Epithelial cell of esophagus (primary cell): ENCODE data around the gene S1PR3.

Experiments used
- DNase-seq: peaks from one replicate; pipeline ENCODE4 v3.0.0; 2010; ENCODE audit warnings: low read depth
- H3K4me3 ChIP-seq: 2 replicates; pipeline ENCODE4 v1.5.1; 2011; ENCODE audit warnings: mild to moderate bottlenecking, low read length, control low read depth
- TF ChIP-seq, protein P1 (sequence below): IDR thresholded peaks from 2 replicates; pipeline ENCODE4 v1.5.1; 2011; ENCODE audit warnings: low read depth, mild to moderate bottlenecking, low read length, control low read depth, inconsistent platforms; ENCODE audit not compliant: insufficient read depth; ENCODE audit errors: missing control alignments

S1PR3 gene

GRCh38 chr9:89032173-89032572, 40.9 kb downstream of the S1PR3 start:
- TF ChIP-seq, protein P1, sequence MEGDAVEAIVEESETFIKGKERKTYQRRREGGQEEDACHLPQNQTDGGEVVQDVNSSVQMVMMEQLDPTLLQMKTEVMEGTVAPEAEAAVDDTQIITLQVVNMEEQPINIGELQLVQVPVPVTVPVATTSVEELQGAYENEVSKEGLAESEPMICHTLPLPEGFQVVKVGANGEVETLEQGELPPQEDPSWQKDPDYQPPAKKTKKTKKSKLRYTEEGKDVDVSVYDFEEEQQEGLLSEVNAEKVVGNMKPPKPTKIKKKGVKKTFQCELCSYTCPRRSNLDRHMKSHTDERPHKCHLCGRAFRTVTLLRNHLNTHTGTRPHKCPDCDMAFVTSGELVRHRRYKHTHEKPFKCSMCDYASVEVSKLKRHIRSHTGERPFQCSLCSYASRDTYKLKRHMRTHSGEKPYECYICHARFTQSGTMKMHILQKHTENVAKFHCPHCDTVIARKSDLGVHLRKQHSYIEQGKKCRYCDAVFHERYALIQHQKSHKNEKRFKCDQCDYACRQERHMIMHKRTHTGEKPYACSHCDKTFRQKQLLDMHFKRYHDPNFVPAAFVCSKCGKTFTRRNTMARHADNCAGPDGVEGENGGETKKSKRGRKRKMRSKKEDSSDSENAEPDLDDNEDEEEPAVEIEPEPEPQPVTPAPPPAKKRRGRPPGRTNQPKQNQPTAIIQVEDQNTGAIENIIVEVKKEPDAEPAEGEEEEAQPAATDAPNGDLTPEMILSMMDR = no peak
- DNase-seq = no peak
- H3K4me3 ChIP-seq = no peak overlapping the region

DNA sequence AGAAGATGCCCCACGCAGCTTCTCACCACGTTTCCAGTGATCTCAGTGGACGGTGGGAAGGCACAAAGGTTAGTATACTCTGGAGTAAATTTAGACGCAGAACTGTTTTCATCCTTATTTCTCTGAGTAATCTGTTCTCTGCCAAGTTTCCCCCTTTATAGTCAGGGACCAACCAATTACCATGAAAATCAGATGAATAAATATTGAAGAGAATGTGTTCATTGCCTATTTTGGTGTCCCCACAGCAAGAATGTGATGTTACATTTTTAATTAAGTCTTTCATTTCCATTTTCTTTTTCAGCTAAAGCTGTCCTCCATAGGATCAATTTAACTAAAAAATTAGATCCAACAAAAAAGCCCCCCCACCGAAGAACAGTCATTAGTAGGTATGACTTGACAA, 41.4 kb downstream of the S1PR3 start:
- no peak for DNase-seq
- H3K4me3 ChIP-seq = no peak overlapping the region
- TF ChIP-seq, protein P1 = no peak

- H3K4me3 ChIP-seq = no peak overlapping the region
- TF ChIP-seq, protein P1 = no peak
- DNase-seq = no peak
Observed at GRCh38 chr9:89036383-89036782, 45.1 kb downstream of the S1PR3 start.

DNA sequence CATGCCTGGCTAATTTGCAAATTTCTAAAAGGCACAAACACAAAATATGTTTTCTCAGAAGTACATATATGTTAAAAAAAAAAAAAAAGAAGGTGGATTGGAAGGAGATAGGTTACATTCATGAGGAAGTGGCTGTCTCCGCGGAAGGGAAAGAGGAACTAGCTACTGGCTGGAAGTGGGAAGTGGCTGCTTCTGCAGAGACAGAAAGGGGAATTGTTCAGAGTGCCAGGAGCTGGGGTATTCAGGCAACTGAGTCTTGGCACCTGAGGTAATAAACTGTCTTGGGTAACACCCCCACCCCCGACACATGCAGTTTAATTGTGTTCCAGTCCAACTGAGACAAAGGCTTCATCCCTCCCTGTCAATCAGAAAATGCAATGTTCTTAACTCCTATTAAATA, 45.6 kb downstream of the S1PR3 start:
- no peak for DNase-seq
- H3K4me3 ChIP-seq = no peak overlapping the region
- TF ChIP-seq, protein P1 = no peak

DNA sequence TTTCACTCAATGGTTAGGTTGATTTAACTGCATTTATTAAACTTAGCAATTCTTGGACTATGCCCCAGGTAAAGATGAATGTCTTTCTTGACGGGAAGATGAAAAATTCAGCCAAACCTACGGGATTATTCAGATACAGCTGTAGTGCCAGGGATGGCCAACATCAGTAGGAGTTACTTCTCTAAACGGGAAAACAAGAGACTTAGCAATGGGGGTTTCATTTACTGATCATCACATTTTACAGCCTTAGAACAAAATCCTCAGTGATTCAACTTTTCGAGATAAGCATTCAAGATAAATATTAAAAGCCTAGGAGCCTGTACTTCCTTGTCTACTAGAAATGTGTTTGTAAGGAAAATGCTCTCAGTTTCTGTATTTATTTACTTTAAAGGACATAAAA, 46.1 kb downstream of the S1PR3 start:
- no peak overlapping the region for H3K4me3 ChIP-seq
- no peak for DNase-seq
- TF ChIP-seq, protein P1 = no peak

DNA sequence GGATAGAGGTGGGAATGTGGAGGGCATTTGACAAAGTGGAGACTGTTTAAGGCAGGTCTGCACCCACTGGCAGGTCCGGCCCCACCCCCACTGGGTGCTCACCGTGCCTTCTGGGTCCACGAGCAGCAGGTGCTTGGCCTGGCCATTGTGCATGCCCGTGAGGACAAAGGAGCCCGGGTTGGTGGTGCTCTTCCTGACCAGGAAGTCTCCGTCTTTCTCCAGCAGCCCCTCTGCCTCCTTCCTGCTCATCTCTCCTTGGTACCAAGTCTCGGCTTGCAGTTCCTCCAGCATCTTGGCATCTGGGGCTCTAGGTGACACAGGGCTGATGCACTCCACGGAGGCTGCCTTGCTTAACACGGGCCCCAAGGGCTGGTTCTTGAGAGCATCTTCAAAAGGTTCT, 46.6 kb downstream of the S1PR3 start:
- DNase-seq = no peak
- TF ChIP-seq, protein P1 = no peak
- H3K4me3 ChIP-seq = no peak overlapping the region

GRCh38 chr9:89038382-89039103, 47.3 kb downstream of the S1PR3 start:
- peak; percentile 78 for DNase-seq
- H3K4me3 ChIP-seq = no peak overlapping the region

More at GRCh38 chr9:89038382-89039103, 47.3 kb downstream of the S1PR3 start:
- TF ChIP-seq, protein P1 = no peak
